ENCODE results near the gene CHST11.

Gene CHST11

GRCh38 chr12:104761091-104761490, 304.3 kb downstream of the CHST11 start:
- no peak for DNase-seq (ENCODE audit: low read depth, low spot score)
- no peak overlapping the region for H3K27ac ChIP-seq

- no peak overlapping the region for H3K27ac ChIP-seq
- DNase-seq (ENCODE audit: low read depth, low spot score) = no peak
Observed at GRCh38 chr12:104761611-104762010, 304.9 kb downstream of the CHST11 start.

- no peak for DNase-seq (ENCODE audit: low read depth, low spot score)
- H3K27ac ChIP-seq = no peak overlapping the region
Observed at GRCh38 chr12:104763168-104763805, 306.5 kb downstream of the CHST11 start.

- H3K27ac ChIP-seq = no peak overlapping the region
Observed at GRCh38 chr12:104764225-104765091, 307.7 kb downstream of the CHST11 start.

GRCh38 chr12:104767261-104767660, 310.5 kb downstream of the CHST11 start:
- no peak overlapping the region for H3K27ac ChIP-seq
- no peak for DNase-seq (ENCODE audit: low read depth, low spot score)

More at GRCh38 chr12:104764225-104765091, 307.7 kb downstream of the CHST11 start:
- no peak for DNase-seq (ENCODE audit: low read depth, low spot score)

- DNase-seq (ENCODE audit: low read depth, low spot score) = no peak
- H3K27ac ChIP-seq = no peak overlapping the region
Observed at GRCh38 chr12:104768033-104768432, 311.3 kb downstream of the CHST11 start.

GRCh38 chr12:104769144-104769561, 312.4 kb downstream of the CHST11 start:
- DNase-seq (ENCODE audit: low read depth, low spot score) = no peak
- no peak overlapping the region for H3K27ac ChIP-seq

- H3K27ac ChIP-seq = no peak overlapping the region
- DNase-seq (ENCODE audit: low read depth, low spot score) = no peak
Observed at GRCh38 chr12:104772336-104772735, 315.6 kb downstream of the CHST11 start.

- DNase-seq (ENCODE audit: low read depth, low spot score) = no peak
- no peak overlapping the region for H3K27ac ChIP-seq
Observed at GRCh38 chr12:104775731-104776231, 319.0 kb downstream of the CHST11 start.

GRCh38 chr12:104779134-104779533, 322.4 kb downstream of the CHST11 start:
- no peak overlapping the region for H3K27ac ChIP-seq
- no peak for DNase-seq (ENCODE audit: low read depth, low spot score)

- DNase-seq (ENCODE audit: low read depth, low spot score) = no peak
- no peak overlapping the region for H3K27ac ChIP-seq
Observed at GRCh38 chr12:104782296-104782695, 325.5 kb downstream of the CHST11 start.

GRCh38 chr12:104784592-104784991, 327.8 kb downstream of the CHST11 start:
- no peak for DNase-seq (ENCODE audit: low read depth, low spot score)

GRCh38 chr12:104785886-104786285, 329.1 kb downstream of the CHST11 start:
- no peak for DNase-seq (ENCODE audit: low read depth, low spot score)
- H3K27ac ChIP-seq = no peak overlapping the region

More at GRCh38 chr12:104784592-104784991, 327.8 kb downstream of the CHST11 start:
- H3K27ac ChIP-seq = no peak overlapping the region

- no peak overlapping the region for H3K27ac ChIP-seq
- no peak for DNase-seq (ENCODE audit: low read depth, low spot score)
Observed at GRCh38 chr12:104786352-104786751, 329.6 kb downstream of the CHST11 start.

- no peak for DNase-seq (ENCODE audit: low read depth, low spot score)
- no peak overlapping the region for H3K27ac ChIP-seq
Observed at GRCh38 chr12:104788840-104789271, 332.1 kb downstream of the CHST11 start.

- H3K27ac ChIP-seq = no peak overlapping the region
- DNase-seq (ENCODE audit: low read depth, low spot score) = no peak
Observed at GRCh38 chr12:104790296-104791125, 333.8 kb downstream of the CHST11 start.

- no peak overlapping the region for H3K27ac ChIP-seq
- peak; percentile 65 for DNase-seq (ENCODE audit: low read depth, low spot score)
Observed at GRCh38 chr12:104792570-104792969, 335.8 kb downstream of the CHST11 start.

GRCh38 chr12:104793285-104793684, 336.5 kb downstream of the CHST11 start:
- no peak for DNase-seq (ENCODE audit: low read depth, low spot score)
- no peak overlapping the region for H3K27ac ChIP-seq

GRCh38 chr12:104793968-104794367, 337.2 kb downstream of the CHST11 start:
- no peak for DNase-seq (ENCODE audit: low read depth, low spot score)
- H3K27ac ChIP-seq = no peak overlapping the region

GRCh38 chr12:104796475-104796862, 339.7 kb downstream of the CHST11 start:
- DNase-seq (ENCODE audit: low read depth, low spot score) = no peak
- H3K27ac ChIP-seq = no peak overlapping the region

All from epithelial cell of prostate (primary cell).